Measurements from ENCODE around the gene WBP2. TPM values are rescaled to one million over a fixed set of nuclear protein-coding genes. Genes with fewer than 3 reads are reported as not detected.
A peak's percentile ranks its signal among the peaks of the same experiment; 100 is the strongest.

Gene WBP2
- total and polyA plus RNA-seq, 2 of the 13 experiments (the other 11 are each of a cell fraction or from before 2014, with no cell fraction given), result 29.2 to 29.5 TPM

DNA sequence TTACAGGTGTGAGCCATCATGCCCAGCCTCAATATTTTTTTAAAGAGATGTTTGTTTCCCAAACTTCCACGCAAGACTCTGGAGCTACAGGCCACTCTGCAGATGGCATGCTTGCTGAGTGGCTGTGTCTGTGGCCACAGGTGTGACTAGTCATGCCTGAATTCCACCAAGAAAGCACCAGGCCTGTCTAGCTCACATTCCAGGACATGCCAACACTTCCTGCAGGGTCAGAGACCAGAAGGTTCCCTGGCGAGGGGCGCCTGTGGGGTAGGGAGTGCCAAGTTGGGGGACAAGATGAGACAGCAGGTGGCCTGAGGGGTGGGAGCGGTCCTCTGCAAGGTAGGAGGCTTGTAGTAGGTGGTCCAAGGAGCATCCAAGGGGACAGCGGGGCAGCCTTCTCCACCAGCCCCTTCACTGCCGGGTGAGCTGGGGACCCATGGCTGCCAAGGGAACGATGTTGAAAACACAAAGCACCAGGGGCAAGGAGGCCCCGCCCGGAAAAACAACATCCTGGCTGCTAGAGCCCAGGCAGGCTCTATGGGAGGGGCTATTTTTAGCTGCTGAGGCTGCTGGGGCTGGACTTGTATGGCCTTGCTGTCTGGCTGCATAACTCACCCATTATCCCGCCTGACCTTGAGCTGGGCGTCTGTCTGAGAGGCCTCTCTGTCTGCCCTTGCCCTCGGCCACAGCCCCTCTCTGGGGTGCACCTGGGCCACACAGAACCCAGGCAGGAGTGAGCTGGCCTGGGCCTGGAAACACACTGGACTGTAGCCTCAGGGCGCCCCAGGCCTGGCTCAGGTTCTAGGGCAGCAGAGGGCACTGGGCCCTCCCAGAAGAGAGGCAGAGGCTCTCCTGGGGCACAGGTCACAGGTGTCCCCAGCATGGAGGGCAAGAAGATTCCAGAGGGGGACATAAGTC lies 17.6 kb upstream of the WBP2 start (continued):
- TF ChIP-seq ZNF619 (CRISPR knock-in tag; IDR thresholded peaks at IDR 0.05), result peak; percentile 93; the same call in 1 of the 2 replicates
- TF ChIP-seq ZNF260 (CRISPR knock-in tag; IDR thresholded peaks at IDR 0.05; ENCODE audit: borderline replicate concordance, low read depth), result no peak
- peak; percentile 98 for TF ChIP-seq AKAP8 (CRISPR knock-in tag; IDR thresholded peaks at IDR 0.05)
- peak; percentile 82; the same call in 1 of the 2 replicates for TF ChIP-seq KDM3A (CRISPR knock-in tag; IDR thresholded peaks at IDR 0.05; ENCODE audit: low read depth)
- TF ChIP-seq DBP (CRISPR knock-in tag; IDR thresholded peaks at IDR 0.05; ENCODE audit: not compliant biosample characterization), result peak; percentile 96
- TF ChIP-seq HDAC2 (CRISPR knock-in tag; IDR thresholded peaks at IDR 0.05), result peak; percentile 99
- peak; percentile 82 for TF ChIP-seq KMT2A (CRISPR knock-in tag; IDR thresholded peaks at IDR 0.05)
- TF ChIP-seq ZNF335 (CRISPR knock-in tag; IDR thresholded peaks at IDR 0.05), result peak; percentile 91
- TF ChIP-seq ZFP36L2 (CRISPR knock-in tag; IDR thresholded peaks at IDR 0.05), result 0 out of 2 replicates have a peak, but pooled peaks have one; percentile 26
- TF ChIP-seq ZNF224 (CRISPR knock-in tag; IDR thresholded peaks at IDR 0.05), result peak; percentile 94
- peak; percentile 58 for TF ChIP-seq ZNF501 (CRISPR knock-in tag; IDR thresholded peaks at IDR 0.05)
- 0 out of 2 replicates have a peak, but pooled peaks have one; percentile 43 for TF ChIP-seq ZBTB46 (CRISPR knock-in tag; IDR thresholded peaks at IDR 0.05; ENCODE audit: borderline replicate concordance)
- no peak for TF ChIP-seq ZUFSP (CRISPR knock-in tag; IDR thresholded peaks at IDR 0.05; ENCODE audit: borderline replicate concordance)
- no peak for TF ChIP-seq ZMAT5 (CRISPR knock-in tag; IDR thresholded peaks at IDR 0.05; ENCODE audit: borderline replicate concordance, low read depth)
- peak; percentile 83; the same call in 1 of the 2 replicates for TF ChIP-seq TFAP4 (IDR thresholded peaks at IDR 0.05; ENCODE audit: borderline replicate concordance, low read depth)
- TF ChIP-seq, protein P1, sequence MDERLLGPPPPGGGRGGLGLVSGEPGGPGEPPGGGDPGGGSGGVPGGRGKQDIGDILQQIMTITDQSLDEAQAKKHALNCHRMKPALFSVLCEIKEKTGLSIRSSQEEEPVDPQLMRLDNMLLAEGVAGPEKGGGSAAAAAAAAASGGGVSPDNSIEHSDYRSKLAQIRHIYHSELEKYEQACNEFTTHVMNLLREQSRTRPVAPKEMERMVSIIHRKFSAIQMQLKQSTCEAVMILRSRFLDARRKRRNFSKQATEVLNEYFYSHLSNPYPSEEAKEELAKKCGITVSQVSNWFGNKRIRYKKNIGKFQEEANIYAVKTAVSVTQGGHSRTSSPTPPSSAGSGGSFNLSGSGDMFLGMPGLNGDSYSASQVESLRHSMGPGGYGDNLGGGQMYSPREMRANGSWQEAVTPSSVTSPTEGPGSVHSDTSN (CRISPR knock-in tag; IDR thresholded peaks at IDR 0.05), result no peak
- peak; percentile 92 for TF ChIP-seq ZNF792 (CRISPR knock-in tag; IDR thresholded peaks at IDR 0.05)
- peak; percentile 78 for TF ChIP-seq ZNF143 (CRISPR knock-in tag; IDR thresholded peaks at IDR 0.05)
- no peak for TF ChIP-seq SMAD9 (CRISPR knock-in tag; IDR thresholded peaks at IDR 0.05)

All from HepG2 (cell line).